Left lung (tissue), 10 donors: ENCODE measurements around the gene MYO1F. TPM values are rescaled to one million over a fixed set of nuclear protein-coding genes. Genes with fewer than 3 reads are reported as not detected.

Experiments used
- ATAC-seq: fragments of 200-7000 bp; cut with Tn5 transposase; one replicate; pipeline ENCODE4 v1.9.1; 2020; ENCODE audit warnings: moderate library complexity
- DNase-seq, 4 donors: peaks; one replicate each; pipeline ENCODE4 v3.0.0-alpha.2; 2013 to 2020
- H3K27ac ChIP-seq, 2 donors: fragments of 200-600 bp; sonication (generic) in 1 of 2; one replicate each; pipeline versions ENCODE4 v1.5.0 to v1.8.0; 2020 to 2021
- H3K27me3 ChIP-seq, 2 donors: fragments of 200-600 bp; sonication (generic) in 1 of 2; one replicate each; pipeline versions ENCODE4 v1.5.0 to v1.8.0; 2020 to 2021
- H3K36me3 ChIP-seq, 2 donors: fragments of 200-600 bp; sonication (generic) in 1 of 2; one replicate each; pipeline versions ENCODE4 v1.5.0 to v1.8.0; 2020 to 2021
- H3K4me1 ChIP-seq, 2 donors: fragments of 200-600 bp; one replicate each; pipeline ENCODE4 v1.8.0; 2021
- H3K4me3 ChIP-seq, 2 donors: fragments of 200-600 bp; sonication (generic) in 1 of 2; one replicate each; pipeline versions ENCODE4 v1.5.0 to v1.8.0; 2020 to 2021; ENCODE audit warnings: mild to moderate bottlenecking in 1 of 2
- H3K9me3 ChIP-seq, 2 donors: fragments of 200-600 bp; sonication (generic) in 1 of 2; one replicate each; pipeline versions ENCODE4 v1.5.0 to v1.8.0; 2020 to 2021
- CTCF ChIP-seq, 2 donors: fragments of 200-600 bp; sonication (generic) in 1 of 2; IDR thresholded peaks; one replicate each; pipeline versions ENCODE4 v1.5.0 to v1.8.0; 2021; ENCODE audit warnings: antibody characterized with exemption in 2 of 2
- intact Hi-C, 2 donors: fragments of 100-400 bp; cut with DNase I; formaldehyde crosslinking; loops; one replicate each; pipeline versions ENCODE4 v1.11.2 to v1.14.2; 2022
- polyA plus RNA-seq, 6 donors: library from polyadenylated mRNA; unstranded; fragments of 120-200 nt; gene quantifications; one replicate each; pipeline ENCODE4 v1.2.1, GENCODE V29; 2013; ENCODE audit not compliant: insufficient read length in 6 of 6
- total RNA-seq, 2 donors: library from RNA; stranded (reverse); fragmentation: NEBNext Ultra II Directional; extraction: Animal tissue kit (Norgen Biotek cat#: 25700); gene quantifications; one replicate each; pipeline ENCODE4 v1.2.1, GENCODE V29; 2021
- donor health status: DM: no; HTN: yes; CAD: no.
- donor health status: DM: no; HTN: no; CAD: no.

The MYO1F gene
- total and polyA plus RNA-seq, 8 donors, result 11.3 to 161 (median 13.8) TPM

- DNase-seq (no peak), ATAC-seq (no peak)
- Histone ChIP-seq H3K4me3 (peak overlapping the region; percentile 56 to 66), H3K4me1 (peaks cover 8 to 59% of the 10 kb centered on the region in 2 donors), H3K27ac (peak overlapping the region; percentile 97 to 99), H3K27me3 (no peaks in the 10 kb centered on the region), H3K9me3 (no peaks in the 10 kb centered on the region), H3K36me3 (peaks cover 0 to 14% of the 10 kb centered on the region in 2 donors)
- no peak for TF ChIP-seq CTCF (IDR thresholded peaks at IDR 0.05)
- intact Hi-C loops, result no loop called here
These were observed 64.1 kb downstream of the MYO1F start for GRCh38 chr19:8513036-8513686.

DNA sequence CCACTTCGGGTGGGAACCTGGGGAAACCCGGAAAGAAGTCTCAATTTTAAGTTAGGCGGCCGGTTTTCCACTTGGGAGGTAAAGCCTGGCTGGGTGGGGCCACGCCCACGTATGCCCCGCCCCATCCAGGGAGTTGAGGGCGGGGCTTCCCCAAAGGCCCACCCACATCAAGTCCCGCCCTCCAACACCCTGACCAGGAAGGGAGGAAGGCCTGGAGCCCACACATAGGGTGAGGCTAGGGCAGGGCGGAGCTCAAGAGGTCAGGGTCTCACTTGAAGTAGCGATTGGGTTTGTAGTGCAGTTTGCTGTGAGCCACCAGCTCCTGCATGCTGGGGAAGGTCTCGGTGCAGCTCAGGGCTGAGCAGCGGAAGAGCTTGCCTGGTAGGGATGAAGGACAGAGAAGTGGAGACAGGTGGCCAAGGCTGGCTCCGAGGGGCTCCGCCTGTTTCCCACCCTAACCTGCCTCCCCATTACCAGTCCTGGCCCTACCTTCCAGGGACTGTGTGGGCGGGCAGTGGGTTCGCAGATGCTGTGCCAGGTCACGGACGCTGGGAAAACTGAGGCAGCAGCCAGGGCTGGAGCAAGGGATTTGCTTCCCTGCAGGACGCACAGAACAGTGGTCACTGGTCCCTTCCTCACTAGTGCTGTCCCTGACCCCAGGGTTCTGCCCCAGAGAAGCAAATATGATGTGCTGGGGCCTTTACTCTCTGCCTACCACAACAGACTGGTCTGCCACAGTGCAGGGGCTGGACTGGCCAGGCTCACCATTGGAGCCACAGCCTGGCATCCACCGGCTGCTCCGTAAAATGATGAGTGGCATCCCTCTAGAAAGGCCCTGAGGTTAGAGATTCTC lies 64.9 kb downstream of the MYO1F start:
- DNase-seq (no peak), ATAC-seq (peak; percentile 28)
- Histone ChIP-seq H3K36me3 (peaks cover 0 to 14% of the 10 kb centered on the region in 2 donors), H3K4me3 (no peak overlapping the region), H3K27me3 (no peaks in the 10 kb centered on the region), H3K4me1 (peaks cover 8 to 51% of the 10 kb centered on the region in 2 donors), H3K9me3 (no peaks in the 10 kb centered on the region), H3K27ac (peak overlapping the region in 1 of 2 donors; percentile 99)
- intact Hi-C loops, result no loop called here
- TF ChIP-seq CTCF (IDR thresholded peaks at IDR 0.05), result no peak

DNA sequence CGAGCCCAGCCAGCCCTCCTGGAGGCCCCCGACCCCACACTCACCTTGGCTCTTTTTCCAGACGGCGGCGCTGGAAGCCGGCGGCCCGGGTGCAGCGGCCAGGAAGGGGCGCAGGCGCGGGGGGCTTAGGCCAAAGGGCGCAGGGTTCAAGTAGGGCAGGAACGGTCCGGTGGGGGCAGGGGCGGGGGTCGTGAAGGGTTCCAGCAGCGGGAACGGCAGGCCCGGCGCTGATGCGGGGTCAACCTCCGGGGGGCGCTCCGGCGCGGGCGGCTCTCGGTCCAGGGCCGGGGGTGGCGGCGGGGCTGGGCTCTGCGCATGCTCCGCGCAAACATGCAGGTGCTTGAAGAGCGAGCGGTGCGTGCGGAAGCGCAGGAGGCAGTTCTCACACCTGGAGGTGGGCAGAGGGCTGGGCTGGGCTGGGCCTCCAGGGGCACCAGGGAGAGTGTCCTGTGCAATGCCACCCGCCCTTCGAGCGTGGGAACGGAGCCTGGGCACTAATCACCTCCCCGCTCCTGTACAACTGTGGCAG lies 65.6 kb downstream of the MYO1F start:
- no peaks in the 10 kb centered on the region for H3K9me3 ChIP-seq
- ATAC-seq (peak; percentile 7), DNase-seq (peak in 1 of 4 donors; percentile 58)
- H3K36me3 ChIP-seq, result peaks cover 0 to 14% of the 10 kb centered on the region in 2 donors
- H3K4me1 ChIP-seq, result peaks cover 8 to 47% of the 10 kb centered on the region in 2 donors
- H3K27ac ChIP-seq, result no peak overlapping the region
- no peaks in the 10 kb centered on the region for H3K27me3 ChIP-seq
- H3K4me3 ChIP-seq, result no peak overlapping the region
- intact Hi-C loops, result no loop called here
- no peak for TF ChIP-seq CTCF (IDR thresholded peaks at IDR 0.05)

- ATAC-seq (no peak), DNase-seq (no peak)
- Histone ChIP-seq H3K4me3 (no peak overlapping the region), H3K36me3 (peaks cover 0 to 14% of the 10 kb centered on the region in 2 donors), H3K4me1 (peaks cover 8 to 47% of the 10 kb centered on the region in 2 donors), H3K27ac (no peak overlapping the region), H3K9me3 (no peaks in the 10 kb centered on the region), H3K27me3 (no peaks in the 10 kb centered on the region)
- no peak for TF ChIP-seq CTCF (IDR thresholded peaks at IDR 0.05)
- intact Hi-C loops, result no loop called here
These were observed 66.6 kb downstream of the MYO1F start for GRCh38 chr19:8510589-8511115.
